Mucosa of rectum (tissue), 2 donors: Measurements from ENCODE around the gene FOXK1.

Source experiments
- H3K27ac ChIP-seq, 2 donors: one replicate each; pipeline ENCODE4 v1.7.0; 2013; ENCODE audit warnings: inconsistent platforms in 2 of 2, low read depth in 2 of 2, low read length in 2 of 2
- H3K27me3 ChIP-seq, 2 donors: one replicate each; pipeline ENCODE4 v1.7.0; 2013; ENCODE audit warnings: low read length in 2 of 2; ENCODE audit not compliant: control insufficient read depth in 2 of 2, insufficient read depth in 2 of 2
- H3K36me3 ChIP-seq, 2 donors: one replicate each; pipeline ENCODE4 v1.7.0; 2013; ENCODE audit warnings: low read length in 2 of 2; ENCODE audit not compliant: control insufficient read depth in 2 of 2, insufficient read depth in 2 of 2
- H3K4me1 ChIP-seq, 2 donors: one replicate each; pipeline ENCODE4 v1.7.0; 2013; ENCODE audit warnings: low read length in 2 of 2, mild to moderate bottlenecking in 1 of 2; ENCODE audit not compliant: control insufficient read depth in 2 of 2, insufficient read depth in 2 of 2
- H3K4me3 ChIP-seq, 2 donors: one replicate each; pipeline ENCODE4 v1.7.0; 2013; ENCODE audit warnings: low read length in 2 of 2
- H3K9ac ChIP-seq, 2 donors: one replicate each; pipeline ENCODE4 v1.7.0; 2013; ENCODE audit warnings: low read length in 2 of 2, low read depth in 1 of 2, mild to moderate bottlenecking in 1 of 2
- H3K9me3 ChIP-seq, 2 donors: one replicate each; pipeline ENCODE4 v1.7.0; 2013; ENCODE audit warnings: low read length in 2 of 2; ENCODE audit not compliant: control insufficient read depth in 2 of 2
- donor health status: healthy.
- donor health status: Normal muscosa, but diverticular disease.

FOXK1 gene

DNA sequence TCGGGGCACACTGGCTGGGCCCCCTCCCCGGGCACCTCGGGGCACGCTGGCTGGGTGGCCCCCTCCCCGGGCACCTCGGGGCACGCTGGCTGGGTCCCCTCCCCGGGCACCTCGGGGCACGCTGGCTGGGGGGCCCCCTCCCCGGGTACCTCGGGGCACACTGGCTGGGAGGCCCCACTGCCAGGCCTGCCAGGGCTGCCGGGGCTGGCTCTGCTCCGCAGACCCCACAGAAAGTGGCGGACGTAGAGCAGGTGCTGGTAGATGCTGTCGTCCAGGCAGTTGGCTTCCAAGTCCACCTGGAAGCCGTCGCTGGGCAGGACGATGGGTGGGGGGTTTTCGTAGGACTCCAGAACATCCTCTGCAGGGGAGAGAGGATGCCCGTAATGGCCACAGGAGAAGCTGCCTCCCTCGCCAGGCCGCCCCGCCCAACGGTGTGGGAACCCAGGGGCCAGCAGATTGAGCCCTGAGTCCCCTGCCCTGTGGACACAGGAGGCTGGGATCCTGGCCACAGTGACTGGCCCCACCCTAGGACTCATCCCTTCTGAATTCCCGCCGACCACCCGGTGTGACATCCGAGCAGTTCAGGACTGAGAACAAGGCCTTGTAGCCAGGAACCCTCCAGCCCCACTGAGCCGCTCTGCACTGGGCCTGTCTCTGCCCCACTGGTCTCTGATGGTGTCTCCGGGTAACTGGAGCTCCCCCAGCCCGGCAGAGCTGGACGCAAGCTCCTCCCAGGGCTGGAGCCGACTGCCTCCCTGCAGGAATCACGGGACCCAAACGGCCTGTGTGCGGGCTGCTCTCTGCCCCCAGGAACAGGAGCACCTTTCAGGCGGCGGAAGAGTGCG lies 121.5 kb downstream of the FOXK1 start:
- Histone ChIP-seq H3K27me3 (no peaks in the 10 kb centered on the region), H3K27ac (no peak overlapping the region), H3K36me3 (no peaks in the 10 kb centered on the region), H3K9ac (no peak overlapping the region), H3K4me1 (no peaks in the 10 kb centered on the region), H3K4me3 (no peak overlapping the region), H3K9me3 (no peaks in the 10 kb centered on the region)

- H3K27ac ChIP-seq = no peak overlapping the region
- H3K9ac ChIP-seq = no peak overlapping the region
- no peaks in the 10 kb centered on the region for H3K36me3 ChIP-seq
- no peaks in the 10 kb centered on the region for H3K9me3 ChIP-seq
- H3K27me3 ChIP-seq = no peaks in the 10 kb centered on the region
- H3K4me1 ChIP-seq = no peaks in the 10 kb centered on the region
- no peak overlapping the region for H3K4me3 ChIP-seq
Observed at GRCh38 chr7:4805110-4805983, 123.3 kb downstream of the FOXK1 start.

- Histone ChIP-seq H3K36me3 (no peaks in the 10 kb centered on the region), H3K27ac (no peak overlapping the region), H3K9me3 (no peaks in the 10 kb centered on the region), H3K4me3 (no peak overlapping the region), H3K27me3 (no peaks in the 10 kb centered on the region), H3K4me1 (no peaks in the 10 kb centered on the region), H3K9ac (no peak overlapping the region)
Observed at GRCh38 chr7:4805984-4806300, 123.8 kb downstream of the FOXK1 start.

DNA sequence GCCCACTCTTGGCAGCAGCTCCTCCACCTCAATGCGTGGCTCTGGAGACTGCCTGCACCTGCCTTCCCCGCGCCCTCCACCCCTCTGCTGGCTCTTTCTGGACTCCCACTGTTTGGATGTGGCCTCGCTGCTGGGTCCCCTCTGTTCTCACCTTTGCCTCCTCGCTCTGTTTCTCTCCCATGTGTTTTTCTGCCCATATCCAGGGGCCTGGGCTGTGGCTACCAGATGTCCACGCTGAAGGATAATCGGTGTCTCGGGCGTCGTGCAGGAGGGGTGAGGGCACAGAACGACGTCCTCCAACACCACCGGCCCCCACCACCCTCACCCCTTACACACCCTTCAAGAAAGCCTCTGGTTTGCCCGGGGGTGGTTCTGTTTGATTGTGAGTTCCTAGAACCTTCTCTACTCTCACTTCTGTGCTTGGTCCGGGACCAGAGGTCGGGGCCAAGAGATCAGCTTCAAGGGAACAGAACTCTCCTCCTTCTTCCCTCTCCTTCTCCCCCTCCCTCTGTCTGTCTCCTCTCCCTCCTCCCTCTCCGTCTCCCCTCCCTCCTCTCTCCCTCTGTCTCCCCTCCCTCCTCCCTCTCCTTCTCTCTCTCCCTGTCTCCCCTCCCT lies 125.0 kb downstream of the FOXK1 start:
- no peaks in the 10 kb centered on the region for H3K9me3 ChIP-seq
- no peak overlapping the region for H3K27ac ChIP-seq

GRCh38 chr7:4807598-4808016 lies 125.5 kb downstream of the FOXK1 start:
- H3K36me3 ChIP-seq = no peaks in the 10 kb centered on the region
- H3K4me1 ChIP-seq = no peaks in the 10 kb centered on the region
- H3K9ac ChIP-seq = no peak overlapping the region
- H3K27me3 ChIP-seq = no peaks in the 10 kb centered on the region
- H3K4me3 ChIP-seq = no peak overlapping the region
- H3K27ac ChIP-seq = no peak overlapping the region
- H3K9me3 ChIP-seq = no peaks in the 10 kb centered on the region

More for the DNA sequence above, 125.0 kb downstream of the FOXK1 start:
- Histone ChIP-seq H3K4me1 (no peaks in the 10 kb centered on the region), H3K27me3 (no peaks in the 10 kb centered on the region), H3K36me3 (no peaks in the 10 kb centered on the region), H3K4me3 (no peak overlapping the region), H3K9ac (no peak overlapping the region)

DNA sequence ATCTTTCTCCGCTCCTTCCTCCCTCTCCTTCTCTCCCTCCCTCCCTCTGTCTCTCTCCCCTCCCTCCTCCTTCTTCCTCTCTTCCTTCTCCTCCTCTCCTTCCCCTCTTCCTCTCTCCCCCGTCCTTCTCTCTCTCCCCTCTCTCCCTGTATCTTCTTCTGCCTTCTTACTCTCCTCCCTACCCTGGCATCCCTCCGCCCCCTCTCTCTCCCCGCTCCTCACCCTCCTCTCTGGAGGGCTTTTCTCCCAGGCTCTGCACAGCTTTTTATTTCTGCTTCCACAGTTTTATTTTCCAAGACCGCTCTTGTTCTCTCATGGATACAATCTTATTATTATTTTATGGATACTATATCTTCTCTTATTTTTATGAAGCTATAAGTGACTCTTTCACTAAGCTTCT lies 125.9 kb downstream of the FOXK1 start:
- no peaks in the 10 kb centered on the region for H3K36me3 ChIP-seq
- H3K9me3 ChIP-seq = no peaks in the 10 kb centered on the region
- no peak overlapping the region for H3K27ac ChIP-seq
- no peak overlapping the region for H3K4me3 ChIP-seq
- no peaks in the 10 kb centered on the region for H3K27me3 ChIP-seq
- H3K4me1 ChIP-seq = no peaks in the 10 kb centered on the region
- no peak overlapping the region for H3K9ac ChIP-seq

DNA sequence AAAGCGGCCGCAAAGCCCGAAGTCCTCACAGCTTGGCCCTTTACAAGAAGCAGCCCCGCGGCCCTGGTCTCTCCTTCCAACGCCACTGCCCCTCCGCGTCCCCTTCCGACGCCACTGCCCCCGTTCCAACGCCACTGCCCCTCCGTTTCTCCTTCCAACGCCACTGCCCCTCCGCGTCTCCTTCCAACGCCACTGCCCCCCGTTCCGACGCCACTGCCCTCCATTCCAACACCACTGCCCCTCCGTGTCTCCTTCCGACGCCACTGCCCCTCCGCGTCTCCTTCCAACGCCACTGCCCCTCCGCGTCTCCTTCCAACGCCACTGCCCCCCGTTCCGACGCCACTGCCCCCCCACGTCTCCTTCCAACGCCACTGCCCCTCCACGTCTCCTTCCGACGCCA lies 126.5 kb downstream of the FOXK1 start:
- Histone ChIP-seq H3K27ac (no peak overlapping the region), H3K9me3 (peaks cover 0 to 1% of the 10 kb centered on the region in 2 donors), H3K36me3 (no peaks in the 10 kb centered on the region), H3K4me3 (no peak overlapping the region), H3K27me3 (no peaks in the 10 kb centered on the region), H3K9ac (no peak overlapping the region), H3K4me1 (no peaks in the 10 kb centered on the region)

GRCh38 chr7:4809091-4809591 lies 127.0 kb downstream of the FOXK1 start:
- H3K27ac ChIP-seq = no peak overlapping the region
- no peak overlapping the region for H3K4me3 ChIP-seq

GRCh38 chr7:4809666-4810065 lies 127.6 kb downstream of the FOXK1 start:
- H3K27ac ChIP-seq = no peak overlapping the region
- no peak overlapping the region for H3K4me3 ChIP-seq

More at GRCh38 chr7:4809091-4809591, 127.0 kb downstream of the FOXK1 start:
- Histone ChIP-seq H3K9ac (no peak overlapping the region), H3K36me3 (no peaks in the 10 kb centered on the region), H3K27me3 (no peaks in the 10 kb centered on the region), H3K9me3 (peaks cover 0 to 3% of the 10 kb centered on the region in 2 donors), H3K4me1 (no peaks in the 10 kb centered on the region)

DNA sequence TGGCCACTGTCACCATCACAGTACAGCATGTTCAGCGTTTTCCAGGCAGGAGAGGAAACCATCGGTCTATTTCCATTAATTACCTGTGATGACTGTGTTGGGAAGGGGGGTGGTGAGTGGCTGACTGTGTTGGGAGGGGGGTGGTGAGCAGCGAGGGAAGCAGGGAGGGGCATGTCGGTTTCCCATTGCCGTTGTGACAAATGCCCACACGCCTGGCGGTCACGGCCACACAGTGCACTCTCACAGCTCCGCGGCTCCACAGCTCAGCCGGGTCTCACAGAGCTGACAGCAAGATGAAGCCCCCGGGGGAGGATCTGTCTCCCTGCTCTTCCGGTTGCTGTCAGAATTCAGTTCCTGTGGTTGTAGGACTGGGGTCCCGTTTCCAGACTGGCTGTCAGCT lies 132.3 kb downstream of the FOXK1 start:
- Histone ChIP-seq H3K4me1 (no peaks in the 10 kb centered on the region), H3K9me3 (peaks cover 0 to 3% of the 10 kb centered on the region in 2 donors), H3K27ac (no peak overlapping the region), H3K27me3 (no peaks in the 10 kb centered on the region), H3K9ac (no peak overlapping the region), H3K4me3 (no peak overlapping the region), H3K36me3 (no peaks in the 10 kb centered on the region)

More at GRCh38 chr7:4809666-4810065, 127.6 kb downstream of the FOXK1 start:
- no peaks in the 10 kb centered on the region for H3K27me3 ChIP-seq
- no peak overlapping the region for H3K9ac ChIP-seq
- H3K36me3 ChIP-seq = no peaks in the 10 kb centered on the region
- no peaks in the 10 kb centered on the region for H3K4me1 ChIP-seq
- H3K9me3 ChIP-seq = peaks cover 0 to 3% of the 10 kb centered on the region in 2 donors
